Nephron progenitor cell (in vitro differentiated cells): ENCODE results near the gene EVI5L.

Source experiments
- DNase-seq: peaks from one replicate; pipeline ENCODE4 v3.0.0; 2021
- H3K27ac Mint-ChIP-seq: 2 replicates; pipeline ENCODE4 v1.8.0; 2021; ENCODE audit warnings: mild to moderate bottlenecking, moderate library complexity, mixed read lengths
- H3K27me3 Mint-ChIP-seq: 2 replicates; pipeline ENCODE4 v1.8.0; 2021; ENCODE audit warnings: mild to moderate bottlenecking, low read depth, mixed read lengths; ENCODE audit not compliant: poor library complexity
- H3K36me3 Mint-ChIP-seq: 2 replicates; pipeline ENCODE4 v1.8.0; 2021; ENCODE audit warnings: low read depth, mixed read lengths
- H3K4me1 Mint-ChIP-seq: 2 replicates; pipeline ENCODE4 v1.8.0; 2021; ENCODE audit warnings: mixed read lengths
- H3K4me3 Mint-ChIP-seq: 2 replicates; pipeline ENCODE4 v1.8.0; 2021; ENCODE audit warnings: mild to moderate bottlenecking, moderate library complexity, mixed read lengths
- H3K9me3 Mint-ChIP-seq: 2 replicates; pipeline ENCODE4 v1.8.0; 2021; ENCODE audit warnings: mild to moderate bottlenecking, moderate library complexity, mixed read lengths
- CTCF ChIP-seq: fragments of 200-600 bp; sonication (generic); IDR thresholded peaks from 2 replicates; pipeline ENCODE4 v1.5.0; 2021; ENCODE audit warnings: antibody characterized with exemption

EVI5L gene

GRCh38 chr19:7843521-7843920 is 13.5 kb downstream of the EVI5L start:
- DNase-seq: no peak
- peaks cover 17% of the 10 kb centered on the region for H3K27me3 Mint-ChIP-seq
- no peak for TF ChIP-seq CTCF
- H3K9me3 Mint-ChIP-seq: no peaks in the 10 kb centered on the region
- no peaks in the 10 kb centered on the region for H3K4me1 Mint-ChIP-seq
- H3K36me3 Mint-ChIP-seq: no peaks in the 10 kb centered on the region
- H3K4me3 Mint-ChIP-seq: no peak overlapping the region
- H3K27ac Mint-ChIP-seq: no peak overlapping the region

GRCh38 chr19:7844405-7844804 is 14.4 kb downstream of the EVI5L start:
- peaks cover 14% of the 10 kb centered on the region for H3K27me3 Mint-ChIP-seq
- DNase-seq: no peak
- H3K4me1 Mint-ChIP-seq: no peaks in the 10 kb centered on the region
- TF ChIP-seq CTCF: no peak
- no peak overlapping the region for H3K4me3 Mint-ChIP-seq
- H3K9me3 Mint-ChIP-seq: no peaks in the 10 kb centered on the region
- no peaks in the 10 kb centered on the region for H3K36me3 Mint-ChIP-seq
- no peak overlapping the region for H3K27ac Mint-ChIP-seq

GRCh38 chr19:7844951-7845350 is 14.9 kb downstream of the EVI5L start:
- peaks cover 13% of the 10 kb centered on the region for H3K27me3 Mint-ChIP-seq
- no peaks in the 10 kb centered on the region for H3K9me3 Mint-ChIP-seq
- no peak overlapping the region for H3K4me3 Mint-ChIP-seq
- DNase-seq: no peak
- no peak overlapping the region for H3K27ac Mint-ChIP-seq
- H3K4me1 Mint-ChIP-seq: no peaks in the 10 kb centered on the region
- no peak for TF ChIP-seq CTCF
- H3K36me3 Mint-ChIP-seq: no peaks in the 10 kb centered on the region

- TF ChIP-seq CTCF: no peak
- no peak overlapping the region for H3K4me3 Mint-ChIP-seq
- H3K27me3 Mint-ChIP-seq: peaks cover 10% of the 10 kb centered on the region
- H3K27ac Mint-ChIP-seq: no peak overlapping the region
- no peaks in the 10 kb centered on the region for H3K4me1 Mint-ChIP-seq
- H3K9me3 Mint-ChIP-seq: no peaks in the 10 kb centered on the region
- no peaks in the 10 kb centered on the region for H3K36me3 Mint-ChIP-seq
- DNase-seq: no peak
Measured at GRCh38 chr19:7845390-7846154, 15.6 kb downstream of the EVI5L start.

GRCh38 chr19:7846155-7846646 is 16.2 kb downstream of the EVI5L start:
- peaks cover 4% of the 10 kb centered on the region for H3K27me3 Mint-ChIP-seq
- TF ChIP-seq CTCF: no peak
- no peaks in the 10 kb centered on the region for H3K4me1 Mint-ChIP-seq
- no peaks in the 10 kb centered on the region for H3K36me3 Mint-ChIP-seq
- DNase-seq: no peak
- H3K27ac Mint-ChIP-seq: no peak overlapping the region
- no peaks in the 10 kb centered on the region for H3K9me3 Mint-ChIP-seq
- H3K4me3 Mint-ChIP-seq: no peak overlapping the region

GRCh38 chr19:7847664-7848063 is 17.6 kb downstream of the EVI5L start:
- H3K4me3 Mint-ChIP-seq: no peak overlapping the region
- H3K36me3 Mint-ChIP-seq: no peaks in the 10 kb centered on the region
- no peak overlapping the region for H3K27ac Mint-ChIP-seq
- H3K27me3 Mint-ChIP-seq: peaks cover 3% of the 10 kb centered on the region
- no peak for TF ChIP-seq CTCF
- H3K4me1 Mint-ChIP-seq: no peaks in the 10 kb centered on the region
- DNase-seq: no peak
- no peaks in the 10 kb centered on the region for H3K9me3 Mint-ChIP-seq
